ENCODE measurements around the gene CTSO. TPM values are rescaled to one million over a fixed set of nuclear protein-coding genes. Genes with fewer than 3 reads are reported as not detected.

The CTSO gene
- total RNA-seq, 3 donors from 2014 or later (not counting 1 experiment from before 2014, with no cell fraction given) = 20.3 to 25.2 (median 22.2) TPM

DNA sequence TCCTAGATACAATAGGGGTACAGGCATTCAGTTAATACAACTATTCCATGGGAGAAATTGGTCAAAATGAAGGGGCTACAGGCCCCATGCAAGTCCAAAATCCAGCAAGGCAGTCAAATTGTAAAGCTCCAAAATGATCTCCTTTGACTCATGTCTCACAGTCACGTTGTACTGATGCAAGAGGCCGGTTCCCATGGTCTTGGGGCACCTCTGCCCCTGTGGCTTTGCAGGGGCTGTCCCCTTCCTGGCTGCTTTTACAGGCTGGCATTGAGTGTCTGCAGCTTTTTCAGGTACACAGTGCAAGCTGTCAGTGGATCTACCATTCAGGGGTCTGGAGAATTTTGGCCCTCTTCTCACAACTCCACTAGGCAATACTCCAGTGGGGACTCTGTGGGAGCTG is 75.1 kb downstream of the CTSO start:
- DNase-seq (no peak), ATAC-seq (no peak)
- no peak overlapping the region for H3K4me3 Mint-ChIP-seq
- no peaks in the 10 kb centered on the region for H3K36me3 ChIP-seq (ENCODE audit: control insufficient read depth, insufficient read depth, low read length)
- H3K36me3 Mint-ChIP-seq = peaks cover 10% of the 10 kb centered on the region
- H3K4me3 ChIP-seq (ENCODE audit: low read length) = no peak overlapping the region
- no peaks in the 10 kb centered on the region for H3K27me3 Mint-ChIP-seq (ENCODE audit: low read depth in 2 of 2)
- no peaks in the 10 kb centered on the region for H3K4me1 Mint-ChIP-seq
- intact Hi-C loops (cut with micrococcal nuclease) = no loop called here
- no peaks in the 10 kb centered on the region for H3K9me3 ChIP-seq (ENCODE audit: control insufficient read depth, insufficient read depth, low read length)
- 29% methylated on average over 2 of the region's 2 CpGs for WGBS (ENCODE audit: insufficient coverage)
- no peaks in the 10 kb centered on the region for H3K27me3 ChIP-seq (ENCODE audit: control insufficient read depth, insufficient read depth, low read length)
- TF ChIP-seq CTCF (IDR thresholded peaks at IDR 0.05) = no peak
- no peak overlapping the region for H3K27ac ChIP-seq (ENCODE audit: low read length)
- H3K9me3 Mint-ChIP-seq = peaks cover 3 to 4% of the 10 kb centered on the region in 2 donors
- H3K4me1 ChIP-seq (ENCODE audit: control insufficient read depth, insufficient read depth, low read length) = no peaks in the 10 kb centered on the region
- H3K27ac Mint-ChIP-seq = no peak overlapping the region

GRCh38 chr4:155877971-155878370 is 75.7 kb downstream of the CTSO start:
- WGBS (ENCODE audit: insufficient coverage) = 77% methylated on average over 3 of the region's 4 CpGs
- Mint-ChIP-seq H3K27ac (no peak overlapping the region), H3K9me3 (peaks cover 3 to 4% of the 10 kb centered on the region in 2 donors), H3K4me1 (no peaks in the 10 kb centered on the region), H3K36me3 (peaks cover 10% of the 10 kb centered on the region), H3K27me3 (ENCODE audit: low read depth in 2 of 2) (no peaks in the 10 kb centered on the region), H3K4me3 (no peak overlapping the region)
- no peaks in the 10 kb centered on the region for H3K9me3 ChIP-seq (ENCODE audit: control insufficient read depth, insufficient read depth, low read length)
- no peak overlapping the region for H3K27ac ChIP-seq (ENCODE audit: low read length)
- H3K27me3 ChIP-seq (ENCODE audit: control insufficient read depth, insufficient read depth, low read length) = no peaks in the 10 kb centered on the region
- DNase-seq (no peak), ATAC-seq (no peak)
- no peaks in the 10 kb centered on the region for H3K36me3 ChIP-seq (ENCODE audit: control insufficient read depth, insufficient read depth, low read length)
- intact Hi-C loops (cut with micrococcal nuclease) = no loop called here
- H3K4me3 ChIP-seq (ENCODE audit: low read length) = no peak overlapping the region
- H3K4me1 ChIP-seq (ENCODE audit: control insufficient read depth, insufficient read depth, low read length) = no peaks in the 10 kb centered on the region
- TF ChIP-seq CTCF (IDR thresholded peaks at IDR 0.05) = no peak

GRCh38 chr4:155875878-155876277 is 77.8 kb downstream of the CTSO start:
- DNase-seq (no peak), ATAC-seq (no peak)
- no peaks in the 10 kb centered on the region for H3K4me1 Mint-ChIP-seq
- intact Hi-C loops (cut with micrococcal nuclease) = no loop called here
- no peaks in the 10 kb centered on the region for H3K36me3 ChIP-seq (ENCODE audit: control insufficient read depth, insufficient read depth, low read length)
- H3K27me3 Mint-ChIP-seq (ENCODE audit: low read depth in 2 of 2) = no peaks in the 10 kb centered on the region
- no peaks in the 10 kb centered on the region for H3K4me1 ChIP-seq (ENCODE audit: control insufficient read depth, insufficient read depth, low read length)
- H3K9me3 ChIP-seq (ENCODE audit: control insufficient read depth, insufficient read depth, low read length) = no peaks in the 10 kb centered on the region
- TF ChIP-seq CTCF (IDR thresholded peaks at IDR 0.05) = no peak
- H3K9me3 Mint-ChIP-seq = peaks cover 1 to 4% of the 10 kb centered on the region in 2 donors
- H3K36me3 Mint-ChIP-seq = peaks cover 10% of the 10 kb centered on the region
- 67% methylated on average over 1 of the region's 1 CpG for WGBS (ENCODE audit: insufficient coverage)
- H3K27ac ChIP-seq (ENCODE audit: low read length) = no peak overlapping the region
- no peak overlapping the region for H3K27ac Mint-ChIP-seq
- no peak overlapping the region for H3K4me3 ChIP-seq (ENCODE audit: low read length)
- H3K4me3 Mint-ChIP-seq = no peak overlapping the region
- no peaks in the 10 kb centered on the region for H3K27me3 ChIP-seq (ENCODE audit: control insufficient read depth, insufficient read depth, low read length)

Other genes with a start within 250 kb of the CTSO start
- gene GUCY1B1, start 194.8 kb downstream of the CTSO start, total RNA-seq = 1 to 10 TPM; 2.1 to 4.0 (median 2.8) TPM
- not detected for gene ASIC5, start 87.6 kb downstream of the CTSO start, total RNA-seq
- not detected for gene TDO2, start 50.2 kb downstream of the CTSO start, total RNA-seq